HepG2 (cell line): Measurements from ENCODE around the gene ATP6V0D1. TPM values are rescaled to one million over a fixed set of nuclear protein-coding genes. Genes with fewer than 3 reads are reported as not detected.
A peak's percentile ranks its signal among the peaks of the same experiment; 100 is the strongest.

ENCODE experiments used
- HIC2 ChIP-seq: sonication (generic); formaldehyde crosslinking; IDR thresholded peaks from 2 replicates; pipeline ENCODE4 v1.9.0; 2022; ENCODE audit warnings: low read depth, missing genetic modification reagents
- HOXA3 ChIP-seq: sonication (generic); formaldehyde crosslinking; IDR thresholded peaks from 2 replicates; pipeline ENCODE4 v1.5.0; 2020; ENCODE audit warnings: missing genetic modification reagents
- LCORL ChIP-seq, 2 experiments: fragments of 450-650 bp in 1 of 2; sonication (generic) in 1 of 2; formaldehyde crosslinking in 1 of 2; IDR thresholded peaks; 2 replicates each; pipeline versions ENCODE4 v1.5.0 to v1.6.1; 2017 to 2020; ENCODE audit warnings: antibody characterized with exemption in 1 of 2, missing genetic modification reagents in 1 of 2
- PAX8 ChIP-seq: sonication (generic); formaldehyde crosslinking; IDR thresholded peaks from 2 replicates; pipeline ENCODE4 v1.8.0; 2022; ENCODE audit warnings: mild to moderate bottlenecking, missing genetic modification reagents, borderline replicate concordance
- PCBP1 ChIP-seq: fragments of 200-400 bp; formaldehyde crosslinking; IDR thresholded peaks from 2 replicates; pipeline ENCODE4 v1.6.1; 2017; ENCODE audit warnings: mild to moderate bottlenecking, low read depth, low read length, borderline replicate concordance
- PHF8 ChIP-seq: sonication (generic); formaldehyde crosslinking; IDR thresholded peaks from 2 replicates; pipeline ENCODE4 v1.5.0; 2020; ENCODE audit warnings: missing genetic modification reagents
- STAG1 ChIP-seq: sonication (generic); formaldehyde crosslinking; IDR thresholded peaks from 2 replicates; pipeline ENCODE4 v1.4.0; 2020; ENCODE audit warnings: missing genetic modification reagents
- ZHX2 ChIP-seq, 2 experiments: sonication (generic) in 1 of 2; formaldehyde crosslinking in 1 of 2; IDR thresholded peaks; 2 replicates each; pipeline versions ENCODE4 v1.6.1 to v1.9.0; 2014 to 2022; ENCODE audit warnings: antibody characterized with exemption in 1 of 2, borderline replicate concordance in 1 of 2, inconsistent platforms in 1 of 2, low read depth in 1 of 2, missing genetic modification reagents in 1 of 2
- ZNF510 ChIP-seq: sonication (generic); formaldehyde crosslinking; IDR thresholded peaks from 2 replicates; pipeline ENCODE4 v1.4.0; 2020; ENCODE audit warnings: low read depth, mild to moderate bottlenecking, missing genetic modification reagents
- ZNF687 ChIP-seq: sonication (generic); formaldehyde crosslinking; IDR thresholded peaks from 2 replicates; pipeline ENCODE4 v1.5.1; 2020; ENCODE audit warnings: mild to moderate bottlenecking, missing genetic modification reagents, moderate library complexity
- polyA plus RNA-seq, 8 experiments: library from polyadenylated mRNA; depleted of rRNA in 3 of 8; stranded (reverse) in 7 of 8; unstranded in 1 of 8; fragments of >200 nt; fragmentation: Illumina TruSeq in 4 of 8; extraction: Trizol in 4 of 8; gene quantifications; 2 replicates each; pipeline versions ENCODE4 v1.2.1 to v1.2.3, GENCODE V29; 2011 to 2016; ENCODE audit warnings: low read depth in 4 of 8, missing spikeins in 1 of 8, mixed read lengths in 1 of 8; ENCODE audit not compliant: insufficient read depth in 1 of 8
- total RNA-seq, 5 experiments: library from RNA; depleted of rRNA; stranded (reverse); fragments of >200 nt; fragmentation: Illumina TruSeq; extraction: Trizol; gene quantifications; 2 replicates each; pipeline ENCODE4 v1.2.3, GENCODE V29; 2016; ENCODE audit warnings: low read depth in 1 of 5
- TF ChIP-seq, protein P1 (sequence below): sonication (generic); formaldehyde crosslinking; IDR thresholded peaks from 2 replicates; pipeline ENCODE4 v1.4.0; 2020; ENCODE audit warnings: mild to moderate bottlenecking, missing genetic modification reagents
- TF ChIP-seq, protein P2 (sequence below): IDR thresholded peaks from 2 replicates; pipeline ENCODE4 v1.6.1; 2012; ENCODE audit warnings: low read depth, low read length, improper control_type of control experiment
- TF ChIP-seq, protein P3 (sequence below): sonication (generic); formaldehyde crosslinking; IDR thresholded peaks from 2 replicates; pipeline ENCODE4 v1.5.0; 2020; ENCODE audit warnings: missing genetic modification reagents

Gene ATP6V0D1
- total and polyA plus RNA-seq, 2 of the 13 experiments (the other 11 are each of a cell fraction or from before 2014, with no cell fraction given) = 51.1 to 61.3 TPM

GRCh38 chr16:67430504-67430976, 50.4 kb downstream of the ATP6V0D1 start (continued):
- no peak for TF ChIP-seq ZHX2 (IDR thresholded peaks at IDR 0.05; ENCODE audit: low read depth)
- TF ChIP-seq ZHX2 (CRISPR knock-in tag; IDR thresholded peaks at IDR 0.05; ENCODE audit: borderline replicate concordance) = no peak
- TF ChIP-seq PHF8 = peak; percentile 50
- TF ChIP-seq, protein P1, sequence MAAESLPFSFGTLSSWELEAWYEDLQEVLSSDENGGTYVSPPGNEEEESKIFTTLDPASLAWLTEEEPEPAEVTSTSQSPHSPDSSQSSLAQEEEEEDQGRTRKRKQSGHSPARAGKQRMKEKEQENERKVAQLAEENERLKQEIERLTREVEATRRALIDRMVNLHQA (CRISPR knock-in tag) = no peak
- no peak; the same call in 1 of the 2 replicates for TF ChIP-seq STAG1 (CRISPR knock-in tag)
- peak; percentile 93 for TF ChIP-seq ZNF687
- TF ChIP-seq PAX8 (CRISPR knock-in tag) = peak; percentile 90; the same call in 1 of the 2 replicates
- no peak for TF ChIP-seq LCORL (IDR thresholded peaks at IDR 0.05)
- TF ChIP-seq LCORL (CRISPR knock-in tag; IDR thresholded peaks at IDR 0.05) = peak; percentile 63; the same call in 1 of the 2 replicates
- TF ChIP-seq HOXA3 (CRISPR knock-in tag) = peak; percentile 31; the same call in 1 of the 2 replicates
- TF ChIP-seq, protein P2, sequence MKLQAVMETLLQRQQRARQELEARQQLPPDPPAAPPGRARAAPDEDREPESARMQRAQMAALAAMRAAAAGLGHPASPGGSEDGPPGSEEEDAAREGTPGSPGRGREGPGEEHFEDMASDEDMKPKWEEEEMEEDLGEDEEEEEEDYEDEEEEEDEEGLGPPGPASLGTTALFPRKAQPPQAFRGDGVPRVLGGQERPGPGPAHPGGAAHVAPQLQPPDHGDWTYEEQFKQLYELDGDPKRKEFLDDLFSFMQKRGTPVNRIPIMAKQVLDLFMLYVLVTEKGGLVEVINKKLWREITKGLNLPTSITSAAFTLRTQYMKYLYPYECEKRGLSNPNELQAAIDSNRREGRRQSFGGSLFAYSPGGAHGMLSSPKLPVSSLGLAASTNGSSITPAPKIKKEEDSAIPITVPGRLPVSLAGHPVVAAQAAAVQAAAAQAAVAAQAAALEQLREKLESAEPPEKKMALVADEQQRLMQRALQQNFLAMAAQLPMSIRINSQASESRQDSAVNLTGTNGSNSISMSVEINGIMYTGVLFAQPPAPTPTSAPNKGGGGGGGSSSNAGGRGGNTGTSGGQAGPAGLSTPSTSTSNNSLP = no peak
- no peak for TF ChIP-seq PCBP1
- TF ChIP-seq ZNF510 = peak; percentile 87
- TF ChIP-seq HIC2 (CRISPR knock-in tag) = peak; percentile 44
- TF ChIP-seq, protein P3, sequence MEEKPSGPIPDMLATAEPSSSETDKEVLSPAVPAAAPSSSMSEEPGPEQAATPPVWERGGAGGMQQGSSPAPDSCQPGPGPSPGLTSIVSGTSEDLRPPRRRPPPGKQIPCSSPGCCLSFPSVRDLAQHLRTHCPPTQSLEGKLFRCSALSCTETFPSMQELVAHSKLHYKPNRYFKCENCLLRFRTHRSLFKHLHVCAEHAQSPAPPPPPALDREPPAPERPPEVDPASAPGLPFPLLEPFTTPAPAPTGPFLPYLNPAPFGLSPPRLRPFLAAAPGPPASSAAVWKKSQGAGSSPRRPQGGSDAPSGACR (CRISPR knock-in tag) = no peak; the same call in 1 of the 2 replicates
